ENCODE data around the gene RPL13A. TPM values are rescaled to one million over a fixed set of nuclear protein-coding genes. Genes with fewer than 3 reads are reported as not detected.
"Not testable (repeated sequence)": the region's sequence is repeated elsewhere in the genome, so short reads cannot be mapped to it uniquely, and the experiment has no call there.

Gene RPL13A
- total RNA-seq, 4 donors from 2014 or later = 1,269 to 3,399 (median 2,205) TPM

DNA sequence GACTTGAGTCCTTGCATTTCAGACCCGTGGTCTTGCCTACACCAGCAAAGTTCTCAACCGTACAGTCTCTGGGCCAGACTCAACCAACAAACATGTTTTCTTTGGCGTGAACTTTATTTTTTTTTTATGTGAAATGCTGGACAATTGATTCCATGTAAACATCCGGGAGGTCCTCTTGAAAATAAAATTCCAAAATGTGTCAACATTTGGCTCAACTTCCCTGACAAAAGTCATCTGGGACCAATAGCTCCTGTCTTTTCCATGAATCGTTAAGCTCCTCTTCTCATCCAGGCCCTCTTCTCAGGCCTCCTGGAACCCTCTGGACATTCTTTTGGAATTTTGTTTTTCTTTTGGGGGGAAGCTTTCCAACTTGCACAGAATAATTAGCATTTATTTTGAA lies 31.6 kb upstream of the RPL13A start:
- Histone ChIP-seq H3K9me3 (no peaks in the 10 kb centered on the region), H3K27me3 (no peaks in the 10 kb centered on the region), H3K4me1 (peaks cover 0 to 51% (median 16%) of the 10 kb centered on the region in 3 donors), H3K27ac (peak overlapping the region in 3 of 4 donors; percentile 51 to 73 (median 69)), H3K36me3 (peaks cover 0 to 32% of the 10 kb centered on the region in 2 donors), H3K4me3 (no peak overlapping the region)
- no peak for TF ChIP-seq EP300 (IDR thresholded peaks at IDR 0.05)
- TF ChIP-seq POLR2AphosphoS5 (IDR thresholded peaks at IDR 0.05) = peak; percentile 12
- 52 to 55% methylated on average over 5 of the region's 5 CpGs for WGBS, 2 donors (ENCODE audit: low coverage in 1 of 2)
- ATAC-seq = no peak

GRCh38 chr19:49456326-49456725 lies 31.1 kb upstream of the RPL13A start:
- H3K4me1 ChIP-seq = peaks cover 0 to 46% (median 16%) of the 10 kb centered on the region in 3 donors
- no peak overlapping the region for H3K4me3 ChIP-seq
- ATAC-seq = no peak
- no peaks in the 10 kb centered on the region for H3K27me3 ChIP-seq
- 67 to 81% methylated on average over 4 to 5 of the region's 5 CpGs for WGBS, 2 donors (ENCODE audit: low coverage in 1 of 2)
- TF ChIP-seq CTCF (IDR thresholded peaks at IDR 0.05) (no peak), POLR2A (IDR thresholded peaks at IDR 0.05) (no peak), POLR2AphosphoS5 (IDR thresholded peaks at IDR 0.05) (no peak), EP300 (IDR thresholded peaks at IDR 0.05) (no peak)
- peaks cover 0 to 35% of the 10 kb centered on the region in 2 donors for H3K36me3 ChIP-seq
- no peaks in the 10 kb centered on the region for H3K9me3 ChIP-seq
- H3K27ac ChIP-seq = peak overlapping the region in 3 of 4 donors; percentile 51 to 73 (median 69)

- Histone ChIP-seq H3K4me3 (no peak overlapping the region), H3K27me3 (no peaks in the 10 kb centered on the region), H3K36me3 (peaks cover 0 to 48% of the 10 kb centered on the region in 2 donors), H3K27ac (peak overlapping the region in 3 of 4 donors; percentile 31 to 73 (median 69)), H3K9me3 (no peaks in the 10 kb centered on the region), H3K4me1 (peaks cover 0 to 34% (median 16%) of the 10 kb centered on the region in 3 donors)
- TF ChIP-seq CTCF (IDR thresholded peaks at IDR 0.05) (no peak), EP300 (IDR thresholded peaks at IDR 0.05) (no peak), POLR2AphosphoS5 (IDR thresholded peaks at IDR 0.05) (no peak), POLR2A (IDR thresholded peaks at IDR 0.05) (no peak)
- 83% methylated on average over 1 of the region's 5 CpGs; no CpG with 5 or more reads in 1 of the 2 donors for WGBS, 2 donors (ENCODE audit: low coverage in 1 of 2)
- no peak for ATAC-seq
Observed at GRCh38 chr19:49458567-49458903, 28.9 kb upstream of the RPL13A start.

DNA sequence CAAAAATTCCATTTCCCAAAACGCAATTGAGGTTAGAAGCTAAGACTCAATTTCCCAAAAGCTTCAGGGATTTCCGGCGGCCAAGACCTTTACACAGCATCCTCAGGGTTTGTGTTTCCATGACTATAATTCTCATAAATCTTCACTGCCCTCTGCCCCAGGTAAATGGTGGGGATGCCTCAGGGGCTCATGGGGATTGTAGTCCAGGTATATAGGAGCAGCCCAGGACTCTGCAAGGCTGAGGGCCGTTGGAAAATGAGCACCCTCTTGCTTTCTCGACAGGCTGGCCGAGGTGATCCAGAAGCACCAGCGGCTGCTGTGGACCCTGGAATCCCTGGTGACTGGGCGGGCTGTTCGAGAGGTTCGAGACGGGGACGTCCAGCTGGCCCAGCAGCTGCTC lies 28.0 kb upstream of the RPL13A start:
- Histone ChIP-seq H3K4me3 (no peak overlapping the region), H3K36me3 (peaks cover 0 to 57% of the 10 kb centered on the region in 2 donors), H3K27ac (no peak overlapping the region), H3K9me3 (no peaks in the 10 kb centered on the region), H3K4me1 (peaks cover 0 to 26% (median 11%) of the 10 kb centered on the region in 3 donors), H3K27me3 (no peaks in the 10 kb centered on the region)
- 100% methylated on average over 7 of the region's 12 CpGs; no CpG with 5 or more reads in 1 of the 2 donors for WGBS, 2 donors (ENCODE audit: low coverage in 1 of 2)
- ATAC-seq = no peak
- TF ChIP-seq EP300 (IDR thresholded peaks at IDR 0.05) = no peak
- no peak for TF ChIP-seq POLR2AphosphoS5 (IDR thresholded peaks at IDR 0.05)
- TF ChIP-seq CTCF (IDR thresholded peaks at IDR 0.05) = no peak
- no peak for TF ChIP-seq POLR2A (IDR thresholded peaks at IDR 0.05)

DNA sequence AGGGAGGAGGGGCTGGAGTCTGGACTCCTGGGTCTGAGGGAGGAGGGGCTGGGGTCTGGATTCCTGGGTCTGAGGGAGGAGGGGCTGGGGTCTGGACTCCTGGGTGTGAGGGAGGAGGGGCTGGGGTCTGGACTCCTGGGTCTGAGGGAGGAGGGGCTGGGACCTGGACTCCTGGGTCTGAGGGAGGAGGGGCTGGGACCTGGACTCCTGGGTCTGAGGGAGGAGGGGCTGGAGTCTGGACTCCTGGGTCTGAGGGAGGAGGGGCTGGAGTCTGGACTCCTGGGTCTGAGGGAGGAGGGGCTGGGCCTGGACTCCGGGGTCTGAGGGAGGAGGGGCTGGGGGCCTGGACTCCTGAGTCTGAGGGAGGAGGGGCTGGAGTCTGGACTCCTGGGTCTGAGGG lies 26.3 kb upstream of the RPL13A start:
- H3K27me3 ChIP-seq, H3K9me3 ChIP-seq, H3K27ac ChIP-seq, H3K4me3 ChIP-seq, ATAC-seq: not testable (repeated sequence)
- peaks cover 0 to 13% (median 6%) of the 10 kb centered on the region in 3 donors for H3K4me1 ChIP-seq
- H3K36me3 ChIP-seq = peaks cover 0 to 74% of the 10 kb centered on the region in 2 donors
- no CpG with 5 or more reads among the region's 1 CpG for WGBS, 2 donors (ENCODE audit: low coverage in 1 of 2)

- Histone ChIP-seq H3K36me3 (peaks cover 0 to 79% of the 10 kb centered on the region in 2 donors), H3K4me1 (peaks cover 0 to 11% (median 6%) of the 10 kb centered on the region in 3 donors)
- ATAC-seq = no peak
Observed at GRCh38 chr19:49461656-49462055, 25.8 kb upstream of the RPL13A start.

More at GRCh38 chr19:49461656-49462055, 25.8 kb upstream of the RPL13A start:
- no peak overlapping the region for H3K4me3 ChIP-seq
- no peak for TF ChIP-seq CTCF (IDR thresholded peaks at IDR 0.05)
- no peak for TF ChIP-seq EP300 (IDR thresholded peaks at IDR 0.05)
- no peak for TF ChIP-seq POLR2AphosphoS5 (IDR thresholded peaks at IDR 0.05)
- TF ChIP-seq POLR2A (IDR thresholded peaks at IDR 0.05) = no peak
- no peak overlapping the region for H3K27ac ChIP-seq
- WGBS, 2 donors (ENCODE audit: low coverage in 1 of 2) = no CpG with 5 or more reads among the region's 37 CpGs
- H3K9me3 ChIP-seq = no peaks in the 10 kb centered on the region
- no peaks in the 10 kb centered on the region for H3K27me3 ChIP-seq

All from gastroesophageal sphincter (tissue), 4 donors.